Stimulated activated CD4-positive, alpha-beta T cell treated with anti-CD3 and anti-CD28 coated beads, Interleukin-4, amount 100 ng/mL, for 4 hours (primary cell): Measurements from ENCODE around the gene TNS3.

ENCODE experiments used
- DNase-seq, 2 experiments: peaks; one replicate each; pipeline ENCODE4 v3.0.0-alpha.2; 2020

TNS3 gene

GRCh38 chr7:47539398-47540052 lies 42.4 kb downstream of the TNS3 start:
- DNase-seq, result no peak

DNA sequence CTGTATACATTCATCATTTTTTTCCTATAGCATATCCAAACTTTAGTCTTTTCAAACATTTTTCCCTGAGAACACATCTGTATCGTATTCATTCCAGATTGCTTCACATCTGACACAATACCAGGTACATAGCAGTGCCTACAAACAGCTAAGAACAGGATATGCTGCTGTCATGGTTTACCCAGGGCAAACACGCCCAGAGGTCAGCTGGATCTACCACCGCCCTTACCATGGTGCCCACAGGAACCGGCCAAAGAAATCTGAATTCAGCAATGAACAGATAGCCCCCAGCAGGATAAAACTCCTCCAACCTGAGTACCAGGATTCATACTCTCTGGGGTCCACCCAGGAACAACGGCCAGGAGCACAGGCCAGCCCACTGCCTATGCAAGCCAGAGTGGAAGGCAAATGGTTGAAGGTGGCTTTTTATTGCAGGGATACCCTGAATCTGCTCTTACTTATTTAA lies 43.0 kb downstream of the TNS3 start:
- no peak for DNase-seq

DNA sequence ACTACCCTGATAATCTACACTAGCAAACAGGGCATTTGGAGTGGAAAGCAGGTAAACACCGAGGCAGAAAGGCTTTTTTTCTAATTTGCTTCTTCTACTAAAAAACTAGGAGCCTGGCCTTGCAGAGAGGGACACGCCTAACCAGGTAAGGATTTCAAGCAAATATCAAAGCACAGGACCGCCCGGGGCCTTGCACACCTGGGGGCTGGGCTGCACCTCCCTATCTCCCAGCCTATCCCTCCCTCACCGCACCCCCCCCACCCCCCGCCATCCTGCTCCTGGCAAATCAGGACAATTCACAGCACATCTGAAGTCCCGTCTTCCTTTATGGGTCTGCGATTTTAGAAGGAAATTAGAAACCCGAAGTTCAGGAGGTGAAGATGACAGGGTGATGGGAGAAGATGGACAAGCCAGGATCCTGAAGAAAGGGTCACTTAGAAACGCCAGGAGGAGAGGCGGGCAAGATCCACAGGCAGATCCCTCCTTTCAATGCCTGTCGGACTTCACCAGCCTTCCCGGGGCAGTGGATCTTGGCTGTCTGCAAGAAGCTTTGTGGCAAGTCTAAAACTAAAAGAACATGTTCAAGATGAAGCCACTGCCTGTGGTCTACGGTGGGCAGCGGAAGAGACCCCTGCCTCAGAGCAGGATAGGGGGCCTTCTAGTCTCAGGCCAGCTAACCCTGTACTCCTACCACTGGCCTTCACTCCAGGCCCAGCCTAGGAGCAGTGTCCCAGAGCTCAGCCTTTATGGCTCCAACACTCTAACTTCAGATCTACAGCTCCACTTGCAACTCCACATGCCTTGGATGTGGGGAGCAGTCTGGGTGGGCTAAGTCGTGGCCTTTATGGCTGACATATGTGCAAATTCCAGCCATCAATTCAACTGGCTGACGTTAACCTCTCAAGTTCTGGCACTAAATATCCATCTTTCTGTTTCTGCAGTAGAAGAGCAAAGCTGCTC lies 43.9 kb downstream of the TNS3 start:
- DNase-seq, result no peak

DNA sequence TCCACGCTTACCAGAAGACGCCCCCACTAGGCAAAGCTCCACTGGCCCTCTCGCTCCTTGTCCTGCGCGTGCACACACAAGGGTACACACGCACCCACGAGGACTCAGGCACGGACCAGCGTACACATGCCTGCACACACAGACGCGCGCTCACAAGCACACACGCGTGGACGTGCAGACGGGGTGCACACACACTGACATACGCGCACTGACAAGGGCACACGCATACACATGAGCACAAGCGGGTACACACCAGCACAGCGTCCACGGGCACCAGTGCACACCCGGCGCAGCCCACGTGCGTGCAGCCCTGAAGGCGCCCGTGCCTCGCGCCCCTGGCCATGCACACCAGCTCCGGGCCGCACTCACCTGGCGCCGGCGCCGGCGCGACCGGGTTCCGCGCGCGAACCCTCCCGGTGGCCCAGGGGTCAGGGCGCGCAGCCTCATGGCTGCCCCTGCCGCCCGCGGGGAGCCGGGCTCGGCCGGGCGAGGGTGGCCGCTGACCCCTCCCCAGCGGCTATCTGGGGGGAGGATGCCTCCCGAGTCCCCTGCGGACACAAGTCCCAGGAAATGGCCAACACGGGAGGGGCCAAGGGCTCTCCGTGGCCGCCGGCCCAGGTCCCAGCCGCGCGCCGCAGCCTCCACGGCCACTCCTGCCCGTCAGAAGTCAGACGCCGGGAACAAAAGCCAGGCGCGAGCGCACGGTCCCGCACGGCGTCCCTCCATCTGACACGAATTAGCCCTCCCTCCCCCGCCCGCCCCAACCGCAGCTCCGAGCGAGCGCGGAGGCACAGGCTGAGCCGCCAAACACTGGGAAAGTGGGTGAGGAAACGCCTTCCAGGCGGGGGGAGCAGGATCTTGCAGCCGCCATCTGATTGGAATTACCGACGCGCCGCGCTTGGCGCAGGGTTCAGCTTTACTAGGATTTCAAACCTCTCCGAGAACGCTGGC lies 45.0 kb downstream of the TNS3 start:
- no peak for DNase-seq

GRCh38 chr7:47535704-47536628 lies 45.9 kb downstream of the TNS3 start:
- no peak for DNase-seq

GRCh38 chr7:47535035-47535703 lies 46.7 kb downstream of the TNS3 start:
- DNase-seq, result no peak

GRCh38 chr7:47534322-47535034 lies 47.4 kb downstream of the TNS3 start:
- DNase-seq, result no peak

- DNase-seq, result no peak
Observed at GRCh38 chr7:47531584-47532492, 50.1 kb downstream of the TNS3 start.

- DNase-seq, result no peak
Observed at GRCh38 chr7:47529826-47530555, 51.9 kb downstream of the TNS3 start.

DNA sequence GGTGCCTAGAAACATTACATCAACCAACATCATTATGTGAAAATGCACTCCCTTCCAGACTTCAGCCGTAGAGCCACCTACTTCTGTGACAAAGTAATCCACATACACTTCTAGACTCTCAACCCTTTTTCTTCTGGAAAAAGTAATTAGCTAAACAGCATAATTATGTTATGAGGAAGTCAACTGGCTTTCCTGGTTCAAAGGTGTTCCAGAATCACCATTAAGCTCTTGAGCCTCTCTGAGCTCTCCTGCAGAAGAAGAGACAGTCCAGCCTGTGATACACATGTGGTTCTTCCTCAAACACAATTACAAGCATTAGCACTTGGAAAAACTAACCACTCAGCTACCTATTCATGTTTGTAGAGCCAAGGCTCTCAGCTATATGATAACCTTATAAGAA lies 52.5 kb downstream of the TNS3 start:
- no peak for DNase-seq

DNA sequence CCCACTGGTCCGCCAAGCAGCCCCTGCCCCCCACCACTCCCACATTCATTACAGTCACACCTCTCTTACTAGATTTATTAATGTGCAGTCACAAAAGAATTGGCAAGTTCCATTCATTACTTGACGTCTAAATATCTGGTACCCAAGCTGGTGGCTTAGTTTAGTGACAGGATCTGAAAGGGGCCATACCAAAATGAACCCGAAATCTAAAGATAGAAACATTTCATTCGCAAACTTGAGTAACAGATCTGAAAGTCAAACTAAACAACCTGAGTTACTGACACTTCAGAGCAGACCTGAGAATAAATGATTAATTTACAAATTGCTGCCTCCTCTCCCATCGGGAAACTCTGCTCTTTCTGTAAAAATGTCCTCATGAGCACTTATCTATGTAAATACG lies 53.4 kb downstream of the TNS3 start:
- DNase-seq, result no peak

GRCh38 chr7:47526466-47526865 lies 55.4 kb downstream of the TNS3 start:
- no peak for DNase-seq

GRCh38 chr7:47525066-47525623 lies 56.8 kb downstream of the TNS3 start:
- no peak for DNase-seq

- DNase-seq, result no peak
Observed at GRCh38 chr7:47523401-47523800, 58.5 kb downstream of the TNS3 start.

- DNase-seq, result no peak
Observed at GRCh38 chr7:47521816-47522561, 59.9 kb downstream of the TNS3 start.

- no peak for DNase-seq
Observed at GRCh38 chr7:47521011-47521795, 60.7 kb downstream of the TNS3 start.

- no peak for DNase-seq
Observed at GRCh38 chr7:47520406-47520805, 61.5 kb downstream of the TNS3 start.
